HG03558 (cell line): ENCODE data around the gene FADS6.

Source experiments
- ATAC-seq: cut with Tn5 transposase; IDR thresholded peaks from one replicate; pipeline ENCODE4 v1.9.1; 2021; ENCODE audit warnings: moderate number of reproducible peaks; ENCODE audit not compliant: unreplicated experiment; ENCODE audit errors: extremely low read depth

The FADS6 gene, protein sequence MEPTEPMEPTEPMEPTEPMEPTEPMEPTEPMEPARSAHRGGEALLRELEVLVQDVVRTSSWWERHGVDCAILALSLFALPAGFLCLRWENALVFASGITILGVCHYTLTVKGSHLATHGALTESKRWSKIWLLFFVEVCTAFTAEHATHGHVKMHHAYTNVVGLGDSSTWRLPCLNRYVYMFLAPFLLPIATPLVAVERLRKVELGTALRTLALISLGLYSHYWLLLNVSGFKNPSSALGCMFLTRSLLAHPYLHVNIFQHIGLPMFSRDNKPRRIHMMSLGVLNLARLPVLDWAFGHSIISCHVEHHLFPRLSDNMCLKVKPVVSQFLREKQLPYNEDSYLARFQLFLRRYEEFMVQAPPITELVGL

GRCh38 chr17:74892974-74893911 lies at the start of gene FADS6:
Gene FADS6, minus strand, starts transcription at chr17:74893633. Its CDS starts 38 bp downstream, at chr17:74893595.
- no peak for ATAC-seq

- no peak for ATAC-seq
Measured at GRCh38 chr17:74941128-74941725, 47.8 kb upstream of the FADS6 start.

GRCh38 chr17:74939534-74939933 lies 46.1 kb upstream of the FADS6 start:
- ATAC-seq, result no peak

DNA sequence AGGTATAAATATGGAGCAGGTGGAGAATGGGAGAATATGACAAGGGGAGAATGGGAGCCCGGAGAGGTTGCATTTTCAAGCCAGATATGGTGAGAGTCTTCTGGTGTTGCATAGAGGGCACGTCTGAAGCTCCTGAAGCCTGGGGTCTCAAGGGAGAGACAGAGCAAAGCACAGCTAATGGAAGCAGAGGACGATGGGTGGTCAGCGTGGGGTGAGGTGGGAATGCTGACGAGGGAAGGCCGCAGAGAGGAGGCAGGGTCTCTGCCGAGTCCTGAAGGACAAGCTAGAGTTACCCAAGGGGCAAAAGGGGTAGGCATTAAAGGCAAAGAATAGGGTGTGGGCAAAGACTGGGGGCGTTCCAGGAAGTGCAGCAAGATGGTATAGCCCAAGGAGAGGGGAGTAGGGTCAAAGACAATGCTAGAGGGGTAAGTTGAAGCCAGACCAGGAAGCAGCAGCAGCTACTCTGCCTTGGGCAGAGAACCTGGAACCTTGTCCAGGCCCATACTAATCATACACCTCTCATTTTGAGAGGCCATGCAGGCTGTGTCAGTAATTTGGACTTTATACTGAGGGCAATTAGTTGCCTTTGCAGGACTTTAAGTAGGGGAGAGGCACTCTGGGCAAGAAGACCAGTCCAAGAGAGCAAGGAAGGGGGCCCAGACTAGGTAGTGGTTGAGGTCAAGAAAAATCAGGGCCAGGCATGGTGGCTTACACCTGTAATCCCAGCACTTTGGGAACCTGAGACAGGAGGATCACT lies 44.9 kb upstream of the FADS6 start:
- no peak for ATAC-seq

GRCh38 chr17:74937064-74938051 lies 43.9 kb upstream of the FADS6 start:
- no peak for ATAC-seq

DNA sequence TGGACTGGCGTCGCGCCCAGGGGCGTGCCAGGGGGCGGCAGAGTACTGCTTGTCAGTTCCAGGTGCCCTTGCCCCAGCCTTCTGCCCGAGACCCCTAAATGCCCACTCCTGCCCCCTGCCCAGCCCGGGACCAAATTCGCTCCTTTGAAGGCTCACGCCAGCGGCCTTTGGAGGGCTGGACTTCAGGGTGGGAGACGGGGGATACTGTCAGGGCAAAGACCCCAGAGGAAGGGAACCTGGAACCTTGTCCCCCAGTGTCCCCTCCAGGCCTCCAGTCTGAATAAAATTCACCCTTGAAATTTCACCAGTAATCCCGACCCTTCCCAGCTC lies 43.0 kb upstream of the FADS6 start:
- no peak for ATAC-seq

GRCh38 chr17:74935585-74936469 lies 42.4 kb upstream of the FADS6 start, which contains the start of gene OTOP3:
Gene OTOP3, plus strand, starts transcription at chr17:74935898. Its CDS starts 24 bp downstream, at chr17:74935922.
- no peak for ATAC-seq

GRCh38 chr17:74935048-74935447 lies 41.6 kb upstream of the FADS6 start:
- no peak for ATAC-seq

DNA sequence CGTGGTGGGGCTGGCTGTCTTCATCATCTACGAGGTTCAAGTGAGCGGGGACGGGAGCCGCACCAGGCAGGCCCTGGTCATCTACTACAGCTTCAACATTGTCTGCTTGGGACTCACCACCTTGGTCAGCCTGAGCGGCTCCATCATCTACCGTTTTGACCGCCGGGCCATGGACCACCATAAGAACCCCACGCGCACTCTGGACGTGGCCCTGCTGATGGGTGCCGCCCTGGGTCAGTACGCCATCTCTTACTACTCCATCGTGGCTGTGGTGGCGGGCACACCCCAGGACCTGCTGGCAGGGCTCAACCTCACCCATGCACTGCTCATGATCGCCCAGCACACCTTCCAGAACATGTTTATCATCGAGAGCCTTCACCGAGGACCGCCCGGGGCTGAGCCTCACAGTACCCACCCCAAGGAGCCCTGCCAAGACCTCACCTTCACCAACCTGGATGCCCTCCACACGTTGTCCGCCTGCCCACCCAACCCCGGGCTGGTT lies 37.2 kb upstream of the FADS6 start:
- no peak for ATAC-seq

DNA sequence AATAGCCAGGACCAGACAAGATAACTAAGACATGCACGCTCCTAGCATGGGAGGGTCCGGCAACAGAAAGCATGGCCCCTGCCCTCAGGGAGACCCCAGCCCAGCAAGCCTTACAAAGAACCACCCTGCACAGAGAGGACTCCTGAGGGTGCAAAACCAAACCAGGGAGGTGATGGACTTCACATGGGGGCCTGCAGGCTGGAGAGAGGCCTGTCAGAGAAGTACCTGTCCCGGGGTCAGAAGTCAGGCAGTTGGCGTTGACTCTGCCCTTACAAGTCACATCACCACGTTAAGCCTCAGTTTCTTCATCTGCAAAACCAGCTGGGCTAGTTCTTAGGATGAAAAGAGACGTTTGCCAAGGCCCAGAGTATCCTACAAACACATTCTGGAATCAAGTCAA lies 35.4 kb upstream of the FADS6 start:
- no peak for ATAC-seq

- ATAC-seq, result no peak
Measured at GRCh38 chr17:74925242-74925641, 31.8 kb upstream of the FADS6 start.

DNA sequence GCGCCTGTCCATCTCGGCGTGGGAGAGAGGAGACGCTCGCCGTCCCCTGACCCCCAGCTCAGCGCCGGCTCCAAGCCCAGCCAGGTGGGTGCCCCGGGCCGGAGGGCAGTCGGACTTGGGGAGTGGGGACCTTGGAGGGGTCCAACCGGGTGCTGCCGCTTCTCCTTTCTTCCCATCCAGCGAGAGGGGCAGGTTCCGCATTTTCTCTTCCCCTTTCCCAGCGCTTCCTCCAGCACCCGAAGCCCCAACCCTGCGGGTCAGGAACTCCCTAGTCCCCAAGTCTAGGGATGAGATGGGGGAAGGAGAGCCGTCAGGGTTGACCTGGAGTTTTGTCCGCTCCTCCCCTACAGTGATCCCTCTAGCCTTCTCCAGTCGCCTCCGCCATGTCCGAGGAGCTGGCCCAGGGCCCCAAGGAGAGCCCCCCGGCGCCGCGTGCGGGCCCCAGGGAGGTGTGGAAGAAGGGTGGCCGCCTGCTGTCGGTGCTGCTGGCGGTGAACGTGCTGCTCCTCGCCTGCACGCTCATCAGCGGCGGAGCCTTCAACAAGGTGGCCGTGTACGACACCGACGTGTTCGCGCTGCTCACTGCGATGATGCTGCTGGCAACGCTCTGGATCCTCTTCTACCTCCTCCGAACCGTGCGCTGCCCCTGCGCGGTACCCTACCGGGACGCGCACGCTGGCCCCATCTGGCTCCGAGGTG lies 31.0 kb upstream of the FADS6 start, which contains the start of gene OTOP2:
Gene OTOP2 (plus strand): TSS at position 24 of the 699 bp plus-strand sequence. CDS start 360 bp downstream, at position 384.
- ATAC-seq, result no peak

DNA sequence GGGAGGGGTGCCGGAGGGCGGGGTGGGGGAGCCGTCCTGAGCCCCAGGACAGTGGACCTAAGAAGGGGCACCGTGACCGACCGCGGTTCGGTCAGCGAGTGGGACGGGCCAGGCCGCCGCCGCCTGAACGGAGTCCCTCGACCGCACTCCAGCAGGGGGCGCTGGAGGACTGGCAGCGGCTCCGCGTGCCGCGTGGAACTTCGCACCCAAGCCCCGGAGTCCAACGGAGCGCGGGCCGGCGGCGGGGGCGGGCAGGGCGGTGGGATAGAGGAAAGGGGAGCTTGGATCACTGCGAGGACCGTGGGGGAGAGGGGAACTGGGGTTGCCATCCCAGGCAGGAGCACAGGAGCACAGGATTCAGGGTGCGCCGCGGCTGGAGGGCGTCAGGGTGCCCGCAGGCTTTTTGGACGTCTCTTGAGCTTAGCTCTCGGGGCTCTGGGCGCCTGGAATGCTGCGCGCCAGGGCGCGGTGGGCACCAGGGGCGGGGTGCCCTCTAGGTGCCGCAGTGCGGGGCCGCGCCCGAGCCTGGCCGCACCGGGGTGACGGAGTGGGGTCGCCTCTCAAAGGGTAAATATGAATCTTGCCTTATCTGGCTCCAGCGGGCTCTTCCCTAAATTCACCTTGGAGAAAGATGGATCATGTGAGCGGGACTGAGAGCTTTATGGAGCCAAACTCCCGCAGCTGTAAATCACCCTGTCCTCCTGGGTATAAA lies 30.3 kb upstream of the FADS6 start:
- ATAC-seq, result no peak

DNA sequence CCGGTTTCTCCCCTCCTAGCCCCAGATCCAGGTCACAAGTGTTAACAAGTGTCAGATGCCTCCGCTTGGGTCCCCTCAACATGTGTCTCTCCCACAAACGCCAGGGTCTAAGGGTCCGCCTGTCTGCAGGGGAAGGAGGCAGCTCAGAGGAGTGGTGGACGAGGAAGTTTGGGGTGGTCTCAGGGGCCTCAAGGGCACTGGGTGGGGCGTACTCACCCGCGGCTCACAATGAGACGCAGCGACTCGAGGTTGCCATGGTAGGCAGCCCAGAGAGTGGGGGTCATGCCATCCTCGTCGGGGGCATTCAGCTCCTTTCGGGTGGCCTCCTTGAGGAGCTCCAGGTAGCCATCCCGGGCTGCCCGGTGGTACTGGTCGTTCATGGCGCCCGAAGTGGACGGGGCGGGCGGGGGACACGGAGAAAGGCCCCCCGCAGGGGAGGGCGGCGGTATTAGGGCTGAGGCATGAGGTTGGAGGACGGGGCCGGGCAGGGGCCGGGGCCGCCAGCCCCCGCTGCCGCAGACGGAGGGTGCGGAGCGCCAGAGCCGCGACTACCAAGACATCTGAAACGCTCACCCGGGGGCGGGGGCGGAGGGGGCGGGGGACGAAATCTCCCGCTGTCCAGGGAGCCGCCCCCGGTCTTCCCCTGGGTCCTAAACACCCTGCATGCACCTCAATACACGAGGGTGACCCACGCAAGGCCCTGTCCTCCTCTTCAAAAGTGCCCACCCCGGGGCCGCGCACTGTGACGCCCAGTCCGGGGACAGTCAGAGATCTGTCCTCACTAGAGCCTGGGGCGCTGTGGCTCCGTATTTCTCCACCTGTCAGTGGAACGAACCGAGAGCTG lies 29.5 kb upstream of the FADS6 start, which contains the start of gene USH1G:
Gene USH1G (minus strand): TSS at position 562 of the 844 bp plus-strand sequence. CDS start 182 bp downstream, at position 380.
- no peak for ATAC-seq

DNA sequence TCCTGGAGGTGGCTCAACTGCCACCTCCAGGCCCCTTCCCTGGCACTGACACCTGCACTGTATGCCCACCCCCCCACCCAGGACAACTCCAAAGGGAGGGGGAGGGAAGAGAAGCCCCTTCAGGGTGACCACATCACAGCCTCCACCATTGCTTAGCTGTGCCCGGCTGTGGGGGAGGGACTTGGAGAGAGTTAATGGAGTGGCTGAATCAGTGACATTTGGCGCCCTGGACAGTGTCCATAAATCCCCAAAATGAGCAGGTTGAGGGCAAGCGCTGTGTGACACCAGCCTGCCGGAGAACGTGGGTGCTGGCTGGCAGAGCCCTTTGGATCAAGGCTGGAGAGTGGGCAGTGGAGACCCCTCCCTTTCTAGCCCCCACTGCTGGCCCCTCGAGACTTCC lies 28.7 kb upstream of the FADS6 start:
- ATAC-seq, result no peak
